ENCODE measurements around the gene PEAR1. TPM values are rescaled to one million over a fixed set of nuclear protein-coding genes. Genes with fewer than 3 reads are reported as not detected.

PEAR1 gene
- total and polyA plus RNA-seq, 2 of the 8 experiments (the other 6 are each of a cell fraction or from before 2014, with no cell fraction given) = 0.63 to 0.71 TPM

DNA sequence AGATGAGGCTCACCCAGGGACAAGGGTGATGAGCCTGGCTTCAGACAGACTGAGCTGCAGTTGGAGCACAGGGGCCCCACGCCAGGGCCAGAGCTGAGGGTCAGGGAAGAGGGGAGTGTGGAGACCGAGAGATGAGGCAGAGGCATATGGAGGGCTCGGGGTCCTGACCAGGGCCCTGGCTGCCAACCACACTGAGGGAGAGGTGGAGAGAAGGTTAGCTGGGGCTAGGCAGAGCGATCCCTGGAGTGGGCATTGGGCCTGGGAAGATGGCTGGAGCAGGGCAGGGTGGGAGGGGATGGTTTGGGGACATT is 8.0 kb downstream of the PEAR1 start:
- Histone ChIP-seq H2BK15ac (ENCODE audit: low read length) (no peak overlapping the region), H3K27me3 (replicated peaks in 1 of 4; ENCODE audit: control insufficient read depth in 3 of 4, extremely low read depth in 1 of 4, insufficient read depth in 3 of 4, low read length in 3 of 4) (peaks cover 0 to 7% (median 2%) of the 10 kb centered on the region in 4 experiments; a peak in 4 of 7 replicates), H3K18ac (ENCODE audit: extremely low read depth, low read length) (no peak overlapping the region), H3K9ac (replicated peaks in 1 of 4; ENCODE audit: extremely low read depth in 1 of 4, low read depth in 3 of 4, low read length in 3 of 4) (no peak overlapping the region), H3K14ac (ENCODE audit: insufficient read length) (no peak overlapping the region), H3K4ac (replicated peaks; ENCODE audit: insufficient read length, low read depth, low read length) (no peak overlapping the region), H3K36me3 (ENCODE audit: control insufficient read depth in 2 of 4, insufficient read depth in 4 of 4, low read length in 3 of 4) (no peaks in the 10 kb centered on the region), H3K23ac (ENCODE audit: insufficient read length) (no peak overlapping the region), H3K79me1 (ENCODE audit: low read depth, low read length) (no peaks in the 10 kb centered on the region), H3K27ac (ENCODE audit: low read depth, low read length) (no peak overlapping the region), H2BK5ac (ENCODE audit: low read depth, low read length) (no peak overlapping the region), H4K20me1 (replicated peaks in 1 of 2; ENCODE audit: control insufficient read depth in 1 of 2, insufficient read depth in 2 of 2, low read length in 2 of 2) (no peaks in the 10 kb centered on the region), H3K4me2 (ENCODE audit: insufficient read depth in 1 of 2, low read depth in 2 of 2, low read length in 2 of 2) (no peak overlapping the region), H4K5ac (ENCODE audit: insufficient read length, low read depth, low read length) (no peak overlapping the region), H3K79me2 (ENCODE audit: control insufficient read depth in 1 of 2, insufficient read depth in 2 of 2, low read length in 2 of 2) (no peaks in the 10 kb centered on the region), H2BK20ac (ENCODE audit: low read length) (no peak overlapping the region), H3K56ac (replicated peaks; ENCODE audit: insufficient read length, low read depth, low read length) (no peak overlapping the region), H2BK120ac (replicated peaks; ENCODE audit: low read depth, low read length) (no peak overlapping the region), H3K23me2 (ENCODE audit: low read depth, low read length) (no peaks in the 10 kb centered on the region), H2AFZ (ENCODE audit: low read length) (no peak overlapping the region), H4K91ac (replicated peaks; ENCODE audit: insufficient read length, low read length) (no peak overlapping the region), H2AK5ac (ENCODE audit: low read depth, low read length) (no peak overlapping the region), H2BK12ac (ENCODE audit: low read depth, low read length) (no peak overlapping the region), H3K9me3 (ENCODE audit: insufficient read depth in 2 of 2, low read depth in 1 of 2, low read length in 1 of 2) (peaks cover 0 to 4% of the 10 kb centered on the region in 2 experiments; a peak in 1 of 4 replicates), H3K4me1 (replicated peaks in 1 of 4; ENCODE audit: control insufficient read depth in 3 of 4, insufficient read depth in 4 of 4, low read length in 3 of 4) (peaks cover 0 to 5% (median under 1%) of the 10 kb centered on the region in 4 experiments; a peak in 2 of 7 replicates), H4K8ac (ENCODE audit: extremely low read depth, insufficient read depth, low read length) (peak overlapping the region; percentile 9; the same call in 1 of the 2 replicates), H3K4me3 (ENCODE audit: extremely low read depth in 1 of 4, insufficient read depth in 2 of 4, low read depth in 3 of 4, low read length in 4 of 4) (no peak overlapping the region)
- POLR2A ChIA-PET (ENCODE audit: partially characterized antibody) = interaction anchor here (0.7 to 1.3 kb wide), 6 partner anchors 9 to 26 kb away, joined by 3 to 4 read pairs (median 3); no protein-coding TSS in a partner anchor
- FAIRE-seq = no peak
- 91% methylated on average over 4 of the region's 4 CpGs; no CpG with 5 or more reads in 1 of the 2 experiments for WGBS, 2 experiments (ENCODE audit: extremely low coverage in 1 of 2, insufficient coverage in 1 of 2, insufficient read length in 1 of 2, insufficient replicate concordance in 2 of 2, low coverage in 1 of 2, low lambda C conversion rate in 2 of 2, missing lambda C conversion rate in 1 of 2)
- no peak for DNase-seq (ENCODE audit: low read depth in 1 of 2, low spot score in 2 of 2)
- CTCF ChIA-PET (ENCODE audit: partially characterized antibody) = interaction anchor here (1.0 to 6.7 kb wide), 13 partner anchors 9 to 282 kb away, joined by 3 to 73 read pairs (median 7); partner anchors contain the start of genes LRRC71, NTRK1 and PEAR1
- no peak for TF ChIP-seq CREB1 (IDR thresholded peaks at IDR 0.05)
- no peak for TF ChIP-seq GTF2F1 (IDR thresholded peaks at IDR 0.05; ENCODE audit: borderline replicate concordance, low read depth, low read length)
- TF ChIP-seq TAF1 (IDR thresholded peaks at IDR 0.05; ENCODE audit: low read depth, low read length) = no peak
- TF ChIP-seq SP2 (IDR thresholded peaks at IDR 0.05; ENCODE audit: low read length) = no peak
- TF ChIP-seq KDM1A (IDR thresholded peaks at IDR 0.05; ENCODE audit: borderline replicate concordance, low read length) = no peak
- TF ChIP-seq, protein P1, sequence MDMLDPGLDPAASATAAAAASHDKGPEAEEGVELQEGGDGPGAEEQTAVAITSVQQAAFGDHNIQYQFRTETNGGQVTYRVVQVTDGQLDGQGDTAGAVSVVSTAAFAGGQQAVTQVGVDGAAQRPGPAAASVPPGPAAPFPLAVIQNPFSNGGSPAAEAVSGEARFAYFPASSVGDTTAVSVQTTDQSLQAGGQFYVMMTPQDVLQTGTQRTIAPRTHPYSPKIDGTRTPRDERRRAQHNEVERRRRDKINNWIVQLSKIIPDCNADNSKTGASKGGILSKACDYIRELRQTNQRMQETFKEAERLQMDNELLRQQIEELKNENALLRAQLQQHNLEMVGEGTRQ (IDR thresholded peaks at IDR 0.05; ENCODE audit: low read length) = no peak
- TF ChIP-seq NANOG (IDR thresholded peaks at IDR 0.05; ENCODE audit: insufficient read depth, low read depth, low read length, poor library complexity, severe bottlenecking) = no peak
- TF ChIP-seq JUN (IDR thresholded peaks at IDR 0.05; ENCODE audit: low read depth, low read length) = no peak
- no peak for TF ChIP-seq RXRA (IDR thresholded peaks at IDR 0.05; ENCODE audit: insufficient read depth, low read depth, low read length)
- TF ChIP-seq TAF7 (optimal IDR thresholded peaks at IDR 0.05; ENCODE audit: borderline replicate concordance, low read depth, low read length) = no peak
- TF ChIP-seq BRCA1 (IDR thresholded peaks at IDR 0.05; ENCODE audit: low read depth, low read length) = no peak
- no peak for TF ChIP-seq KDM4A (IDR thresholded peaks at IDR 0.05; ENCODE audit: low read depth, low read length, severe bottlenecking)
- no peak for TF ChIP-seq BCL11A (IDR thresholded peaks at IDR 0.05; ENCODE audit: low read depth in 2 of 2, low read length in 2 of 2)
